CD4-positive, alpha-beta T cell treated with Interleukin-6 for 4 hours (primary cell): Measurements from ENCODE around the gene PAK5.

Source experiments
- DNase-seq: peaks from one replicate; pipeline ENCODE4 v3.0.0-alpha.2; 2020; ENCODE audit warnings: mixed read lengths

PAK5 gene

DNA sequence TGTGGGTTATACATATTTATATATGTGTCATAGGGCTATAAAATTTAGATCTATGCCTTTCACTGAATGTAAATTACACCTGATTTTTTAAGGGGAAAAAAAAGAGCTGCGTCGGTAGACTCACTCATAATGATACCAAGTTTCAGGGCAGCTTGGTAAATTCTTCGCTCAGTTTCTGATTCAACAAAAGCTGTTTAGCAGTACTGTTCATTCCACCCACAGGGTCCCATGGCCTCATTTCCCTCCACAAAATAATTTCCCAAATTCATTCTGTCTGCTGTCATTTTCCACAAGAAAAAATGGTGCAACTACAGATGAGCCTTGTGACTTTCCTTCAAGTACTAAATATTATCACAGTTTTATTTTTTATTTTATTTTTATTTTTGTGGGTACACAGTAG is 63.7 kb downstream of the PAK5 start:
- DNase-seq: no peak

DNA sequence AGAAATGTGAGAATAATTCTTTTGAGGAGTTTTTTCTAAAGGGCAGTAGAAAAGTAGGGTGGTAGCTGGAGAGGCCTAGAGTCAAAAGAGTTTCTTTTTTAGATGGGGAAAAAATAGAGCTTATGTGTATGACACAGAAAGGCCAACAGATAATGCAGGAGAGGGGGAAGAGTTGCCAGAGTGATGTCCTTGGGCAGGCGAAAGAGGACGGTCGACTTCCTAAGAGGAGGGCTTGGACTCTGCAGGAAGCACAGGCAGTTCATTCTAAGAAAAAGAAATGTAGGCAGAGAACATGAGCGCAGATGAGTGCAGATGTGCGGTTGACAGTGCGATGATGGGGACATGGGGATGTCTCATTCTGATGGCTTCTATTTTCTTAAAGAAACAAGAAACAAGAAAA is 68.9 kb downstream of the PAK5 start:
- DNase-seq: no peak

DNA sequence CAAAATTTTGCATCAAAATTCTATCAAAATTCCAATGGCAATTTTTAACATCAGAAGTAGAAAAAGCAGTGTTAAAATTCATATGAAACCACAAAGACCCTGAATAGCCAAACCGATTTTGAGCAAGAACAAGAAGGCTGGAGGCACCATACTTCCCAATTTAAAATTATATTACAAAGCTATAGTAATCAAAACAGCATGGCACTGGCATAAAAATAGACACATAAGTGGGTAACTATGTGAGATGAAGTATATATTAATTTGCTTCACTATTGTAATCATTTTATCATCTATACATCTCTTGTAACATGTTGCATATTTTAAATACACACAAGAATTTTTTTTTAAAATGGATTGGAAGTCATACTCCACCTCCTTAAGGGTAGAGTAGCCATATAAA is 77.4 kb downstream of the PAK5 start:
- DNase-seq: no peak

DNA sequence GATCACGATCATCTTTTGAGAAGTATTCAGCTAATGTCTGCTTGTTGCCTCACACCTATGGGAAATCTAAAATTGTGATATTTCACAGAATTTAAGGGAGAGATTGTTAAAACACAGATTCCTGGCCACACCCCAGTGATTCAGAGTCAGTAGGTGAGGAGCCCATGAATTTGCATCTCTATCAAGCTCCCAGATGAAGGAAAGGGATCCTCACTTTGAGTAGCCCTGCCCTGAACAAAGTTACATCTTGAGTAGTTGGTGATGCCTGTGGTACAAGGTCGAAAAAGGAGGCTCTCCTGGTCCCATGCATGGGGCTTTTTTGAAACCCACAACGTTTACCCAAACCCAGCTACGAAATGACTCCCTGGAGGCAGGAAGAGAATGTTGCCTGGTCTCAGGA is 79.5 kb downstream of the PAK5 start:
- DNase-seq: no peak

DNA sequence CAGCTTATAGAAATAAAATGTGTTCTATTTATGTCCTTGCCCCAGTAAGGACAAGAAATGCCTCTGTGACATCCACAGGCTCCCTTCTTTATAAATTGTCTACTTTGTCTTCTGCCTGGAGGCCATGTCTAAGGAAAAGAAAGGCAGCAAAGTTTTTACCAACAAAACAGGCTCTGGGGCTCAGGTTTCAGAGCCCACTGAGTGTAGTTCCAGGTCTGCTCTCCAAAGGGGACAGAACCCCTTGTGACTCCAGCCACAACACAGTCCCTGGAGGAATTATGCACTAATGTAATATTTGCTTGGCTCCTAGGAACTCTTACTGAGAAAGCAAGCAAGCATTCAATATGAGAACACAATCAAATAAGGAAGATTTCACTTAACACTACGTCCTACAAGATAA is 80.1 kb downstream of the PAK5 start:
- DNase-seq: no peak

DNA sequence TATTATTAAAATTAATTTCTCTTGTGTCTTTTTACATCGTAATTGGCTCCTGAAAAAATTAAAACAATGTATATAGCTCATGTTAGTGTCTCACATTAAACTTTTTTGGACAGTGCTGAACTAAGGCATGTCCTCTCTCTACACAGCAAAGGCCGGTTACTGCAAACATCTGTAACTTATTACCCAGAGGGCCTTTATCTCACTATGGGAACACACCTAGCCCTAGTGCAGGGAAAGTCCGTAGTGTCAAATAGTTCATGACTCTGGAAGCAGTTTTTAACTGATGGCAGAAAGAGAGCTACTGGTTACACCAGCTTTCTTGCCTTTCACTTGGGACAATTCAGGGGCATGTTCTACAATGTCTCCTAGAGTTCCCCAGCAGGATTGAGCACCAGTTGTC is 82.2 kb downstream of the PAK5 start:
- no peak for DNase-seq

DNA sequence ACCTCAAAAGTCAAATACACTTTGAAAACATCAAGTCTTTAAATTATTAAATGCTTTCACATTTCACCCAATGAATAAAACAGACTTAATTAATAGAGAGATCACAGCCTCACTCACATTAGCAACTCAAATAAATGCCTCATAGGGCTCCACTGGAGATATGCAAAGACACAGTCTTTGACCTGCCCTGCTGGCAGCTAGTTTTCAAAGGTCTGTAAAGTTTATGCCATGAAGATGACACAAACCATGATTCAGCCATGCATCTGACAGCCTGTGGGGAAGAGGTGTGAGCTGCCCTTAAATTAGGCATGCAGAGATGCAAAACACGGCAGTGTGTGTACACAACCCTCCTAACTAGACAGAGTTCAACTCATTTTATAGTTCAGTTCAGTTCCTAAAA is 83.6 kb downstream of the PAK5 start:
- no peak for DNase-seq

DNA sequence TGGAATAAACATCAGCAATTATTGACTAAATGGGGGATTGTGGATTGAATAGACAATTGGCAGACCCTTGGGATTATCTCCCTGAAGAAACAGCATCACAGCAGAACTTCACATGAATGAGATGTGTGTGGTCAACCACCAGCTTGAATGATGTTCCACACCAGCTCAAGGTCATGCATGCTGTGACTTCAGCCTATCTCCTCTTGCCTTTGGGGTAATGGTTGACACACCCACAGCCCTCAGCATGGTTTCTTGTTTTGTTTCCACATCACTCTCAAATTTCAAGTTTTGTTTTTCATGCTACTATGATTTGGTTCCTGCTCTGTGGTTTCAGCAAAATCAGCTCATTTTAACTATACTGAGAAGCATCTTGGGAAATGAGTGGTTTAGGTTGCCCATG is 94.3 kb downstream of the PAK5 start:
- no peak for DNase-seq

DNA sequence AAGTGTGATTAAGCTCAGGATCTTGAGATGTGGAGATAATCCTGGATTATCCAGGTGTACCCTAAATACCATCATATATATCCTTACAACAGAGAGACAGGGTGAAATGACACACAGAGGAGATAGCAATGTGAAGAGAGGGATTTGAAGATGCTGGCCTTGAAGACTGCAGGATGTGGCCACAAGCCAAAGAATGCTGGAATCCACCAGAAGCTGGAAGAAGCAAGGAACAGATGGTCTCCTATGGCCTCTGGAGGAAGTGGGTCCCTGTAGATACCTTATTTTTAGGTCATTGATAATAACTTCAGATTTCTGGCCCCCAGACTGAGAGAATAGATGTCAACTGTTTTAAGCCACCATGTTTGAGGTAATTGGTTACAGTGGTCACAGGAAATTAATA is 95.0 kb downstream of the PAK5 start:
- DNase-seq: no peak

DNA sequence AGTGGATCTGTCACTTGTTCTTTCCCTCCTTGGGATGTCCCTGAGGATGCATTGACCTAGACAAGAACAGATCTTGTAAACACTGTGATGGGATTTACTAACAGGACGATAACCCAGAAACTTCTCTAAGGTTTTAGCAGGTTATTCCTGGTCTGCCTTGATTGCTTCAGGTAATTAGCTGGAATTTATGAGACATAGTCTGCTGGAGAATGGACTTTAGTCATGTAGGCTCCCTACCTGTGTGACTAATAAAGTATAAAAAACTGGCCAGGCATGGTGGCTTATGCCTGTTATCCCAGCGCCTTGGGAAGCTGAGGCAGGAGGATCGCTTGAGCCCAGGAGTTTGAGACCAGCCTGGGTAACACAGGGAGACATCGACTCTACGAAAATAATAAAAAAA is 96.1 kb downstream of the PAK5 start:
- no peak for DNase-seq

DNA sequence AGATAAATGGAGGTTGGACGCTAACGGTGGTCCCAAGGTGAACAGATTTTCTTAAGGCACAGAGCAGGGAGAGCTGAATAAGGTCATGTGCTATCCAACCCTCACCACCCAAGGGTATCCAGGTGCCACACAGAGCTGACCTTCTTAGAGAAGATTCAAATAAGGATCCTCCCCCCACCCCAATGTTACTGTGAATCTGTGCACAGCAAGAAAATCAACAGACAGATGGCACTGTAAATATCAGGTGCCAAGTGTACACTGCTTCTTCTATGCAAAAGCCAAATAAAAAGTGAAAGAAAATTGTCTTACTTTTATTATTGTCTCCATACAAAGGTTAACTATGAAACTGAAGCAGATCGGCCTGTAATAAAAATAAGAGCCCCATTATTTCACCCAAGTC is 96.9 kb downstream of the PAK5 start:
- DNase-seq: no peak

DNA sequence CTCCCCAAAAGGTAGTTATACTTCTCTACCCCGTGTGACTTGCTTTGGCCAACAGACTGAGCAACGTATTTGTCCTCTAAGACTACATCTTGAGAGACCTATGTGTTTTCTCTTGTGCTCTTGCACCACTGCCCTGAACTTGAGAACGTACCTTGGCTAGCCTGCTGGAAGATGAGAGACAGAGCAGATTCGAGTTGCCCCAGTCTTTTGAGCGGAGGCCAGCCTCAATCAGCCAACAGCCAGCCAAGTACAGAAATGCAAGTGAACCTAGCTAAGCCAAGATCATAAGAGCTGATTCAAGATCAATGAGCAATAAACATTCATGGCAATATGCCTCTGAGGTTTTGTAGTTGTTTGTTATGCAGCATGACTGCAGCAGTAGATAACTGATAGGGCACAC is 98.4 kb downstream of the PAK5 start:
- DNase-seq: no peak

DNA sequence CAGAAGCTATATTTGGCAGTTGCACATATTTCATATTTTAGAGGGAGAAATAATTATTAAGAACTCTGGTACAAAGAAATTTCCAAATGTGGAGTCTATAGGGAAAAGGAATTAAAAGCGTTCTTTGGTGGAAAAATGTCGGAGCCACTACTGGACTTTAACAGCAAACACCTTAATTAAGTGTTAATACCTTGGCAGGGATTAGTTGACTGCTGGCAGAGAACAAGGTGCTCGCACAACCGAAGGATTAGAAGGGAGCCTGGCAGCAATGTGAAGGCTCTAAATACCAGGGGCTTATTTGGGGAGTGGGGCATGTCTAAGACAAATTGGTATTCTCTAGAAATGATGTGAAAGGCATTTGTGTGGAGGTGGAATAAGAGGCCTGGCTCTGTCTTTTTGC is 98.9 kb downstream of the PAK5 start:
- no peak for DNase-seq

DNA sequence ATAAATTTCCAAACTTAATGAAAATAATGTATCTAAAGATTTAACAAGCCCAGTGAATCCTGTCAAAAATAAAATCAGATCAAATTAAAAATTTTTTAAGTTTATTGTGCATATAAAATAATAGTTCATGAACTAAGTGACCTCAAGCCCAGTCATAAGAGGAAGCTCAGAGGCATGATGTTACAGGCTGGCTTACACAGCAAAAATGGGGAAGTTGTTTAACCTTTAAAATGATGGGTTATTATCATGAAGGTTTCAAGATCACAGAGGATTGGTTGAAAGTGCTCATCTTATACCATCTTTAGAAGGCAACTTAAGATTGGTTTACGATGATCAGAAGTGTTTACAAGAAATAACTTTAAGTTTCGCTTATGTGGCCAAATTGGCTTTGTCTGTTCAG is 102.5 kb downstream of the PAK5 start:
- DNase-seq: no peak

DNA sequence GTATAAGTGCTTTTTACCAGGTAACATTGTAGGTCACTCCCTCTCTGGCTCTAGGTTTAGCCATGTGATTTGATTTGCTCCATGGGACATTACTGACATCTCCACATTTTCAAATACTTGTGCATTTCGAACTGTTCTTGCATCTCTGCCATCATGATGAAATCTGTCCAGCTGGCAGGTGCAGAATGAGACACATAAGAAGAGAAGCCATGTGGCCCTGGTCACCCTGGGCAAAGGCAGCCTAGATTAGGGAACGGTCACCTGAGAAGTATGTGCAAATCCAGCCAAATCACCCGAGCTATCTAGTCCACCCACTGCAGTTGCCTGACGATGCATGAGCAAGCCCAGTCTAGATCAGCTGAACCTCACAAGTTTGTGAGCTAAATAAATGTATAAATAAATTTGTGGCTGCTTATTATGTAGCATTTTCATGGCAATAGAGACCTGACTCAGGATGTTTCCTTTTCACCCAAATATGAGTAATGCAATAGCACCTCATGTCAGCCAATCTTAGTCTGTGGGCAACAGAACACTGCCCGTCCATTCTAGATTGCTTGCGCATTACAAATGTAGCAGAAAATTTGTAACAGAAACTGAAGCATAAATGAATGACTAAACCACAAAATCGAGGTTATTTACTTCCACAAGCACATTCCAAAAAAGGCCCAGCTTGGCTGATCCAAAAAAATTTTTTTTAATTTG is 115.2 kb downstream of the PAK5 start:
- no peak for DNase-seq

DNA sequence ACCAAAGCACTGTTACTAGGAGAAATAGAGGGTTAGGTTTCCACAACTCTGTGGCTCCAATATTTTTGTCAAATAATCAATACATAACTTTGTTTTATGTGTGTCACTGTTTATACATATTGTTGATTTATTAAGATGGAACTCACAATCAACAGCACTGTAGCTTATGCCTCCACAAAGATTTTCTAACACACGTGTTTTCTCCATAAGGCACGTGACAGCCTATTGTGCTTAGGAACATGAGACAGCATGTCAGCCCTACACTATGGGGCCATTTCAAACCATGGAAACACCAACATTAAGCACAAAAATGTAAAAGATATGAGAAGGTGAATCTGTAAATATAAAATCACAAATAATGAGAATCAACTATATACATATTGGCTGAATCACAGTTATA is 127.0 kb downstream of the PAK5 start:
- DNase-seq: no peak

DNA sequence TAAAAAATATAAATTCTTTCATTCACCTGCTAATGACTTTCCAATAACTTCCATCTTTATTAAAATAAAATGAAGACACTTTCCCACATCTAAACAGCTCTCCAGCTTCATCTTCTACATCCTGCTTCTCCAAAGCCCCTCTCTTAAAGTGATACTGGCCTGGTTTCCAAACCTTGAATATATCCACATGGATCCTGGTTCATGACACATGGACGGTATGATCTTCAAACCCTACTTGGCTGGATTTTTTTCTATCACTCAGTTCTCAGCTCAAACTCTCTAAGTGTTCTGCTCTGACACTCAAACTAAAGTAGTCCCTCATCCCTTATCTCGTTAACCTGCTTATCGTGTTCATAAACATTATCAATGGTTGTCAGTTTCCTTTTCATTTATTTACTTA is 128.2 kb downstream of the PAK5 start:
- DNase-seq: no peak

DNA sequence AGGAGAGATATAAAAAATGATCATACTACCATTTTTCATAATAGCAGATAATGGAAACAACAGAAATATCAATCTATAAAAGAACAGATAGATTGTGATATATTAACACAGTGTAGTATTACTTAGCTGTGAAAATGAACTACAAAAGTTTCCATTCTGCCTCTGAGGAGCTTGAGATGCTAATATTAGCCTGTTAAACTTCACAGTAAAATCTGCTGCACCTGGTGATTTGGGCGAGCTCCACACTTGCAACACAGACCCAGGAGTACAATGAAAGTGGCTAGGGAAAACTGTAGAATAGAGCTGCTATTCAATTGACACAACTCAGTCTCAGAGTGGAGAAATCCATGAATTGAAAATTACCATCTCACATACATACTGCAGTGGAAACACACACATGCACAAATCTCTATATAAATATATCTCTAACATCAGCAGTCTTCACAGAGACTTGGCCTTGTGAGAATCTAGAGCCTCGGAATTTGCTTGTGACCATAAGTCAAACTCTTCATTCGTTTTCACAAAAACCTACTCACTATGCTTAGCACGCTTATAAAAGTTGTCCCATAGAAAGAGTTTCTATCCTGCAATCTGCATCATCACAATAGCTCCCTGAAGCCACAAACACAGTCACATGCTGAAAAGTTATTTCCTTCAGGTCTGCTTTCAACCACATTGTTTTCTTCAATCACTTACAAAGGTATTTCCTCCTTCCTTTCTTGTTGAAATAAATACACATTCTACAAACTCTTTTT is 133.0 kb downstream of the PAK5 start:
- no peak for DNase-seq

DNA sequence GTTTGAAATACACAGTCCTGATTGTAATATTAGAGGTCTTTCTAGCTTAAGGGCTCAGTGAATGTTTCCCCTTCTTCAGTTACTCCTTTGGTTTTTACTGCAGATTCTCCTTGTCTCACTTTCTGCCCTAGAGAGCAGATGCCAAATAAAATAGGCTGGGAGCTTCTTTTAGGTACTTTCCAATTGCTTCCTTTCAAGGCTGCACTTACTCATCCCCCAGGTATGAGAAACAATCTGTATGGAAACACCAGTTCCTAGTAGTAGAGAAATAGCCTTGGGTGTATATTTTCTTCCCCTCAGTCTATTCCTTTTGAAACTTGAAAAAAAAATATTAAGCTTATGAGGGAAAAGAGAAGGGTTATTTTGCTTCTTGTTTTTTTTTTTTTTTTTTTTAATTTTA is 139.7 kb downstream of the PAK5 start:
- no peak for DNase-seq

DNA sequence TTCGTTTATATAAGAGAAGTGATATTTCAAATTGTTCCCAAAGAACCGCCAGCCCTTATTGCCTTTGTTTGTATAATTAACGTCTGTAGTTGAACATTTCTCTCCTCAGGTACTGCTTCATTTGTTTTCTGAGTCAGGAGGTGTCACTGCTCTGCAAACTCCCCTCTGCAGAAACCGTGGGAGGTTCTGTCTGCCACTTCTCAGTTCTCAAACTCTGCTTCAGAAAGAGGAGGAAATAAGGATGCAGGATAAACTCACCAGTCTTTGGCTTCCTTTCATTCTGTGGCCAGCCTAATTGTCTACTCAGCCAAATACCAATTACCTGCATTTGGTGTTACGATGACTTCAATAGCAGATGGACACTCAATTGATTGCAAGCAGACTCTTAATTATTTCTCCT is 149.8 kb downstream of the PAK5 start:
- no peak for DNase-seq

DNA sequence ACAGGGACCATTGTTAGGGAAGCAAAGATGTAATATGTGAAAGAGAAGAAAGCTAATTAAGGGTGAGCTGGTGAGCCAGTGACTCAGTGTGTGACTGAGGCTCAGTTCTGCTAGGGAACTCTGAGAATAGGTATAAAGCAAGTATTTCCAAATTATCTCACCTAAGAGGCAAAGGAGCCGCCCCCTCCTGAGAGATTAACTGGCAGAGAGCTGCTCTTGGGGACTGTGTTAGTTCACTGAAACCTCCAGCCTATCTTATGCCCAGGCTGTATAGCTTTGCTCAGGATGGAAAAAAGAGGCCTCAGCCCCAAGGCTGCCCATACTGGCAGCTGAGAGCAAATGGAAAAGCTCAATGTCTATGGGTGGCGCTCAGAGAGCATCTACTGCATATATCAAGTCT is 152.0 kb downstream of the PAK5 start:
- DNase-seq: no peak

DNA sequence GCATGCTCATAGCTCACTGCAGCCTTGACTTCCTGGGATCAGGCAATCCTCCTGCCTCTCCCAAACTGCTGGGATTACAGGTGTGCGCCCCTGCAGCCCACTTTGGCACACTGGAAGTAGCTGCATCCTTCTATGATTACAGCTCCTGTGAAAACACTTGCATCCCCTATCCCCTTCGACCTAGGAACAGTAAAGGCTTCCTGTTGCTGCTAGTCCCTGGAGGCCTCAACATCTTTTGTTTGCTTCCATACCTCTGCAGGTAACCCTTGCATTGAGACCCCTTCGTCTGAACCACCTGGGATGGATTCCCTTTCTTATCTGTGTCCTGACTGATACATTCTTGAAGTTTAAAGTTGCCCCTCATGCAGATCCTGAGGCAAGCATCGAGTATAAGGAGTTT is 152.4 kb downstream of the PAK5 start:
- no peak for DNase-seq

DNA sequence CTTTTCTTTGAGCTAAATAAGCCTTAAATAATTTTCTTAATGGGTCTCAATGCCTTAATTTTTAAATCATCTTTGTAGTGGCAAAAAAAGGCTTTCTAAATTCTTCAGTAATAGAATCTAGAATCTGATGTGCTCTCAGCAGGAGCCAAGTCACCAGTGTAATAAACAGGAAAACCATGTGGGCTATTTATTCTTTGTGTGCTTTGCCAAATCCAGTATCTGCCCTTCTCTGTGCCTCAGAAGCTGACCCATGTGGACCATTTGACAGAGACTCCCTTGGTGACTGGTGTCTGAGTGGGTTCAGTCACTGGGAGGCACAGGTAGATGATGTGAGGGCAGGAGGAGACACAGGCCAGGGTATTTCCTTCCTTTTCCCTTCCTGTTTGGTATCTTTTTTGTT is 152.9 kb downstream of the PAK5 start:
- DNase-seq: no peak

DNA sequence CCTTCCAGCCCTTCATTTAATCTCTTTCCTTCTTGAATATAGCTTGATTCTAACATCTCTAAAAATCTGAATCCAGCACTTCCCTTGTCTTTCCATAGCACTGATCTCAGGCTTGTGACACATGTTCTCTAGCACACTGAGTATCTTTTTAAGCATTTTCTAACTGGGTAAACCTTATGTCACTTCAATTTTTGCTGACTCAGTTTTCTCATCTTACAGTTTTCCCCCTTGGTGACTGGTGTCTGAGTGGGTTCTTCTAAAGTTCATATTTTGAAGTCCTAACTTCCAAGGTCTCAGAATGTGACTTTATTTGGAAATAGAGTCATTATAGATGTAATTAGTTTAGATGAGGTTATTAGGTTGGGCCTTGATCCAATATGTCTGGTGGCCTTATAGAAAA is 153.9 kb downstream of the PAK5 start:
- DNase-seq: no peak

DNA sequence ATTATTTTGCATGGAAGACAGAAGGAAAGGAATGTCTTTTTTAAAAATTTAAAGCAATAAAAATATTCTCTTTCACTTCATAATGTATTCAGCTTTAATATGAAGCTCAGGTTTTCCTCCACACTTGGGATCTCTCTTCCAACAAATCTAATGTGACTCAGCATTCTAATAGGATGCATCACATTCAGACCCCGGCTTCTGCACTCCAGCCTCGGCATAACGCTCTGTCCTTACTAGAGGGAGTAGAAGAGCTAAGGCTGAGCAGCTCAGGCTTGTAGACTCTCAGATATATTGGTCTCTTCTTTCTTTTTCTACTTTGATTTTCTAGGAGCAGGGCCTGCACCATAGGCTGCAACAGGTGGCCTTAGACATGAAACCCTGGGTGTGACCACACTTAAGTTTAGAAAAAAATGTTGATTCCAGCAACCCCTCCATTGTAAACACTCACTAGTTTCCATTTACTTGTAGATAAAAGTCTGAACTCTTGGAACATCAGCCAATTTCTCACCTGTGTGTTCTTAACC is 161.7 kb downstream of the PAK5 start:
- no peak for DNase-seq
